NCI-H82 treated with DMSO at 0.1 percent for 48 hours (cell line): ENCODE measurements around the gene EBF3.

Experiments used
- DNase-seq: peaks from one replicate; lab custom pipeline; 2025; ENCODE audit not compliant: unreplicated experiment; lab: John Stamatoyannopoulos, UW

Gene EBF3

GRCh38 chr10:129945941-129946760 lies 17.9 kb downstream of the EBF3 start:
- no peak for DNase-seq

- no peak for DNase-seq
Measured at GRCh38 chr10:129945526-129945925, 18.5 kb downstream of the EBF3 start.

GRCh38 chr10:129945064-129945463 lies 19.0 kb downstream of the EBF3 start:
- no peak for DNase-seq

GRCh38 chr10:129944456-129944855 lies 19.6 kb downstream of the EBF3 start:
- no peak for DNase-seq

- peak; percentile 38 for DNase-seq
Measured at GRCh38 chr10:129942936-129943715, 20.9 kb downstream of the EBF3 start.

- DNase-seq = no peak
Measured at GRCh38 chr10:129942391-129942790, 21.7 kb downstream of the EBF3 start.

- no peak for DNase-seq
Measured at GRCh38 chr10:129942019-129942277, 22.1 kb downstream of the EBF3 start.

GRCh38 chr10:129941199-129942018 lies 22.7 kb downstream of the EBF3 start:
- no peak for DNase-seq

- no peak for DNase-seq
Measured at GRCh38 chr10:129940617-129941198, 23.4 kb downstream of the EBF3 start.

GRCh38 chr10:129939416-129940275 lies 24.4 kb downstream of the EBF3 start:
- no peak for DNase-seq

- DNase-seq = no peak
Measured at GRCh38 chr10:129938460-129938859, 25.6 kb downstream of the EBF3 start.

- no peak for DNase-seq
Measured at GRCh38 chr10:129937351-129937751, 26.7 kb downstream of the EBF3 start.

GRCh38 chr10:129936923-129937300 lies 27.2 kb downstream of the EBF3 start:
- no peak for DNase-seq

GRCh38 chr10:129936266-129936922 lies 27.7 kb downstream of the EBF3 start:
- DNase-seq = no peak

GRCh38 chr10:129935867-129936152 lies 28.3 kb downstream of the EBF3 start:
- DNase-seq = no peak

- no peak for DNase-seq
Measured at GRCh38 chr10:129935102-129935866, 28.8 kb downstream of the EBF3 start.

- no peak for DNase-seq
Measured at GRCh38 chr10:129934196-129934925, 29.7 kb downstream of the EBF3 start.

GRCh38 chr10:129933456-129934092 lies 30.5 kb downstream of the EBF3 start:
- DNase-seq = no peak
